GM12878 (cell line): ENCODE measurements around the gene DUS1L.

Source experiments
- E2F8 ChIP-seq: fragments of 450-650 bp; IDR thresholded peaks from 2 replicates; pipeline ENCODE4 v1.6.1; 2018; ENCODE audit warnings: mild to moderate bottlenecking, low read depth, moderate library complexity; ENCODE audit not compliant: partially characterized antibody
- LARP7 ChIP-seq: fragments of 450-650 bp; IDR thresholded peaks from 2 replicates; pipeline ENCODE4 v1.6.1; 2017; ENCODE audit warnings: mild to moderate bottlenecking
- MYC ChIP-seq: IDR thresholded peaks from 2 replicates; pipeline ENCODE4 v1.6.1; 2011; ENCODE audit warnings: mild to moderate bottlenecking, low read length, moderate library complexity, inconsistent platforms; ENCODE audit not compliant: insufficient read depth, insufficient replicate concordance, insufficient read length, severe bottlenecking
- NFIC ChIP-seq: IDR thresholded peaks from 2 replicates; pipeline ENCODE4 v1.6.1; 2012; ENCODE audit warnings: low read depth, mild to moderate bottlenecking, inconsistent platforms, low read length, moderate library complexity
- PAX5 ChIP-seq: IDR thresholded peaks from 2 replicates; pipeline ENCODE4 v1.6.1; 2011; ENCODE audit warnings: low read depth, low read length, borderline replicate concordance
- POLR2A ChIP-seq: IDR thresholded peaks from 2 replicates; pipeline ENCODE4 v1.6.1; 2011; ENCODE audit warnings: low read depth, mild to moderate bottlenecking, low read length
- RAD21 ChIP-seq: IDR thresholded peaks from 2 replicates; pipeline ENCODE4 v1.6.1; 2011; ENCODE audit warnings: mild to moderate bottlenecking, low read depth, low read length, moderate library complexity; ENCODE audit not compliant: insufficient read depth
- TF ChIP-seq, protein P1 (sequence below), 3 experiments: IDR thresholded peaks in 2 of 3; conservative IDR thresholded peaks in 1 of 3; 2 replicates each; pipeline ENCODE4 v1.5.1; 2011; ENCODE audit warnings: low read depth in 3 of 3, low read length in 3 of 3, mild to moderate bottlenecking in 3 of 3, control low read depth in 2 of 3, moderate library complexity in 2 of 3, inconsistent platforms in 1 of 3, mixed read lengths in 1 of 3; ENCODE audit not compliant: control insufficient read depth in 2 of 3, insufficient read depth in 1 of 3; ENCODE audit errors: extremely low read depth in 1 of 3
- TF ChIP-seq, protein P2 (sequence below): IDR thresholded peaks from 2 replicates; pipeline ENCODE4 v1.6.1; 2011; ENCODE audit warnings: borderline replicate concordance, low read depth, mild to moderate bottlenecking, moderate library complexity, mixed read lengths, low read length; ENCODE audit not compliant: insufficient read depth; ENCODE audit errors: extremely low read length

DNA sequence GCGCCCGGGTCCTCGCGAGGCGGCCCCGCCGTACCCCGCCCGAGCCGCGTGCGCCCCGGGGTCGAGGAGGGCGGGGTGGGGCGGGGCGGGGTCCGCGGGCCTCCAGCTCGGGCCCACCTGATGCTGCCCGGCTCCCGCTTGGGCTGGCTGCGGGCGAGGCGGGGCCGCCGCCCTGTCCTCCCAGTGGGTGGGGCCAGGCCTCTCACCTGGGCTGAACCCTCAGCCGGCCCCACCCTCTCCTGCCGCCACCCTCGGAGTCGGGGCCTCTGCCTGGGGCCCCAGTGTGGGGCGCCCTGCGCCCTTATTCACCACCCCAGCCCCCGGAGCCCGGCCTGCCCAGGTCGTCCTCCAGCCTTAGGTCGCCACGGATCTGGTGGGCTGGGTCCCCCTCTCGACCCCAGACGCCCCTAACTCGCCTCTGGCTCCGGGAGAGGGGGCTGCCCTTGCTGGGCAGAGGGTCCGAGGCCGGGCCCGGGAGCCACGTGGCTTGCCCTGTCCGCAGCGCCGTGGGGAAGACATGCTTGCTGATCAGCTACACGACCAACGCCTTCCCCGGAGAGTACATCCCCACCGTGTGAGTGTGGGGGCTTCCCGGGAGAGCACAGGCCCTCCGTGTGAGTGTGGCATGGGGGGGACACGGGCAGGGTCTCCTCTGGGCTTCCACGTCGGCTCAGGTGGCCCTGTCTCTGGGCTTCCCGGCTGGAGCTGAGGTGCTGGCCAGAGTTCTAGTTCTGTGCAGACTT is 33.5 kb downstream of the DUS1L start:
- TF ChIP-seq MYC (no peak), PAX5 (no peak), NFIC (no peak), POLR2A (no peak), LARP7 (0 out of 2 replicates have a peak, but pooled peaks have one; percentile 34), E2F8 (no peak), RAD21 (no peak)
- TF ChIP-seq, protein P1, sequence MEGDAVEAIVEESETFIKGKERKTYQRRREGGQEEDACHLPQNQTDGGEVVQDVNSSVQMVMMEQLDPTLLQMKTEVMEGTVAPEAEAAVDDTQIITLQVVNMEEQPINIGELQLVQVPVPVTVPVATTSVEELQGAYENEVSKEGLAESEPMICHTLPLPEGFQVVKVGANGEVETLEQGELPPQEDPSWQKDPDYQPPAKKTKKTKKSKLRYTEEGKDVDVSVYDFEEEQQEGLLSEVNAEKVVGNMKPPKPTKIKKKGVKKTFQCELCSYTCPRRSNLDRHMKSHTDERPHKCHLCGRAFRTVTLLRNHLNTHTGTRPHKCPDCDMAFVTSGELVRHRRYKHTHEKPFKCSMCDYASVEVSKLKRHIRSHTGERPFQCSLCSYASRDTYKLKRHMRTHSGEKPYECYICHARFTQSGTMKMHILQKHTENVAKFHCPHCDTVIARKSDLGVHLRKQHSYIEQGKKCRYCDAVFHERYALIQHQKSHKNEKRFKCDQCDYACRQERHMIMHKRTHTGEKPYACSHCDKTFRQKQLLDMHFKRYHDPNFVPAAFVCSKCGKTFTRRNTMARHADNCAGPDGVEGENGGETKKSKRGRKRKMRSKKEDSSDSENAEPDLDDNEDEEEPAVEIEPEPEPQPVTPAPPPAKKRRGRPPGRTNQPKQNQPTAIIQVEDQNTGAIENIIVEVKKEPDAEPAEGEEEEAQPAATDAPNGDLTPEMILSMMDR (IDR thresholded peaks at IDR 0.05 in 2 of 3, conservative IDR thresholded peaks at IDR 0.05 in 1 of 3; ENCODE audit: control insufficient read depth in 2 of 3, extremely low read depth in 1 of 3, insufficient read depth in 1 of 3, low read depth in 3 of 3, low read length in 3 of 3) = 0 out of 6 replicates have a peak, but pooled peaks of 1 of the 3 experiments have one; percentile 2
- TF ChIP-seq, protein P2, sequence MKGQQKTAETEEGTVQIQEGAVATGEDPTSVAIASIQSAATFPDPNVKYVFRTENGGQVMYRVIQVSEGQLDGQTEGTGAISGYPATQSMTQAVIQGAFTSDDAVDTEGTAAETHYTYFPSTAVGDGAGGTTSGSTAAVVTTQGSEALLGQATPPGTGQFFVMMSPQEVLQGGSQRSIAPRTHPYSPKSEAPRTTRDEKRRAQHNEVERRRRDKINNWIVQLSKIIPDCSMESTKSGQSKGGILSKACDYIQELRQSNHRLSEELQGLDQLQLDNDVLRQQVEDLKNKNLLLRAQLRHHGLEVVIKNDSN = no peak
